Thoracic aorta (tissue), 2 donors: ENCODE results near the gene EIF3F. TPM values are rescaled to one million over a fixed set of nuclear protein-coding genes. Genes with fewer than 3 reads are reported as not detected.
A peak's percentile ranks its signal among the peaks of the same experiment; 100 is the strongest.
"Not testable (repeated sequence)": the region's sequence is repeated elsewhere in the genome, so short reads cannot be mapped to it uniquely, and the experiment has no call there.

Source experiments
- ATAC-seq: fragments of 150-250 bp; one replicate; pipeline ENCODE4 v1.8.0; 2017; ENCODE audit warnings: low read depth; ENCODE audit not compliant: insufficient number of reproducible peaks, low FRiP score
- DNase-seq: peaks from one replicate; pipeline ENCODE4 v3.0.0-alpha.2; 2020; ENCODE audit warnings: low spot score
- H3K27ac ChIP-seq, 2 donors: fragments of 200-600 bp; sonication (generic); 1 replicate in 1 of 2; 2 replicates in 1 of 2; pipeline ENCODE4 v1.5.1; 2016; ENCODE audit warnings: mild to moderate bottlenecking in 2 of 2, moderate library complexity in 2 of 2
- H3K27me3 ChIP-seq: fragments of 200-600 bp; sonication (generic); replicated peaks from 2 replicates; pipeline ENCODE4 v1.6.0; 2016; ENCODE audit warnings: mild to moderate bottlenecking; ENCODE audit not compliant: insufficient read depth
- H3K36me3 ChIP-seq: fragments of 200-600 bp; sonication (generic); one replicate; pipeline ENCODE4 v1.5.1; 2016
- H3K4me1 ChIP-seq, 2 donors: fragments of 200-600 bp; sonication (generic); 1 replicate in 1 of 2; 2 replicates in 1 of 2; pipeline versions ENCODE4 v1.5.1 to v1.6.0; 2016; ENCODE audit warnings: low read depth in 2 of 2, mild to moderate bottlenecking in 1 of 2; ENCODE audit not compliant: control insufficient read depth in 1 of 2
- H3K4me3 ChIP-seq: fragments of 200-600 bp; sonication (generic); 2 replicates; pipeline ENCODE4 v1.5.1; 2016; ENCODE audit warnings: mild to moderate bottlenecking
- H3K9me3 ChIP-seq: fragments of 200-600 bp; sonication (generic); 2 replicates; pipeline ENCODE4 v1.5.1; 2016
- total RNA-seq, 2 donors: library from RNA; depleted of rRNA; stranded (reverse); fragments of >200 nt; gene quantifications; one replicate each; pipeline versions ENCODE4 v1.1.0 to v1.2.3, GENCODE V29; 2016
- TF ChIP-seq, protein P1 (sequence below): fragments of 200-600 bp; sonication (generic); IDR thresholded peaks from one replicate; pipeline ENCODE4 v1.5.1; 2019; ENCODE audit warnings: antibody characterized with exemption

EIF3F gene
- total RNA-seq, 2 donors from 2014 or later, result 125 to 166 TPM

DNA sequence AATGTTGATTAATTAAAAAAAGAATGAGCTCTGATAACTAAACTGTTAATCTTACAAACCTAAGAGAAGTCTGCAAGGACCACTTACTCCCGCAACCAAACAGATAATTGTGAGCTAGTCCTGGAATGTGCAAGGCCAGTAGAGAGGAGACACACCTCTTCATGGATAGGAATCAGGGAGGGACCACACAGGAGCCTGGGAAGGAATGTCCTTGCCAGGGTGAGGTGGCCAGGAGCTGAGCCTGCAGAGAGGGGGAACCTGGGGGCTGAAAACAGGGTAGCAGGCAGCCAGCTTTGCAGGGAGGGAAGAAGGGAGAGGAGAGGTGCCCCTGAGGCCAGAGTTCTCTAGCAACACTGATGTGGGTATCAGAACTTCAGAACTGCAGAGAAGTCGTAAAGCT is 12.5 kb upstream of the EIF3F start:
- H3K9me3 ChIP-seq, result no peaks in the 10 kb centered on the region
- no peak overlapping the region for H3K27ac ChIP-seq
- no peaks in the 10 kb centered on the region for H3K36me3 ChIP-seq
- no peaks in the 10 kb centered on the region for H3K4me1 ChIP-seq
- no peak for DNase-seq
- H3K27me3 ChIP-seq, result no peaks in the 10 kb centered on the region
- TF ChIP-seq, protein P1, sequence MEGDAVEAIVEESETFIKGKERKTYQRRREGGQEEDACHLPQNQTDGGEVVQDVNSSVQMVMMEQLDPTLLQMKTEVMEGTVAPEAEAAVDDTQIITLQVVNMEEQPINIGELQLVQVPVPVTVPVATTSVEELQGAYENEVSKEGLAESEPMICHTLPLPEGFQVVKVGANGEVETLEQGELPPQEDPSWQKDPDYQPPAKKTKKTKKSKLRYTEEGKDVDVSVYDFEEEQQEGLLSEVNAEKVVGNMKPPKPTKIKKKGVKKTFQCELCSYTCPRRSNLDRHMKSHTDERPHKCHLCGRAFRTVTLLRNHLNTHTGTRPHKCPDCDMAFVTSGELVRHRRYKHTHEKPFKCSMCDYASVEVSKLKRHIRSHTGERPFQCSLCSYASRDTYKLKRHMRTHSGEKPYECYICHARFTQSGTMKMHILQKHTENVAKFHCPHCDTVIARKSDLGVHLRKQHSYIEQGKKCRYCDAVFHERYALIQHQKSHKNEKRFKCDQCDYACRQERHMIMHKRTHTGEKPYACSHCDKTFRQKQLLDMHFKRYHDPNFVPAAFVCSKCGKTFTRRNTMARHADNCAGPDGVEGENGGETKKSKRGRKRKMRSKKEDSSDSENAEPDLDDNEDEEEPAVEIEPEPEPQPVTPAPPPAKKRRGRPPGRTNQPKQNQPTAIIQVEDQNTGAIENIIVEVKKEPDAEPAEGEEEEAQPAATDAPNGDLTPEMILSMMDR, result no peak
- H3K4me3 ChIP-seq, result no peak overlapping the region
- ATAC-seq, result no peak

DNA sequence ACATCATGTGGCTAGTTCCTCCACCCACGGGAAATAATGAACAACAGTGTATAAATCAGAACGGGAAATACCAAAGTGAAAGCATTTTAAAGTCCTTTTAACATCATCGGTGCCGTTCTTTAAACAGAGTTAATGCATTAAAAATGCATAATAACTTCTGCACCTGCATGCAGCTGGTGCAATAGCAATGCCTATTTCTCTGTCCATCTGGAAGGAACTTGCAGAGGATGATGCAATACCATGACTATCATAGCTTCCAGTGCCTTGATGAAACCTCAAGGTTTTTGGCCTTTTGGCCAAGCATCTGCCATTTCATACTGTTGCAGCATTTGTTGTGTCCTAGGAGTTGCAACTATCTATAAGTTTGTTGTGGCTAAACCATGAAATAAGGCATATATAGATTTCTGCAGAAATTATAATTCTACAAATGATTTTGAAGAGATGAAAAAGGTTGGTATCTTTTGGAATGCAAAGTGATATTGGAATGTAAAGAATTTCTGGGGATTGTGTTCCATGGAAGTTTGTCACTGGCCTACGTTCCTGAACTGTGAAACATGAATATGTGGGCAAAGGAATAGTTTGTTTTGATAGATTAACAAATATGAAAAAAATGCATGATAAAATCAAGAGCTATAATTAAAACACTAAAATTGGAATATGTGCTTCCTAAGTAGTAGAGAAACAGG is 9.8 kb upstream of the EIF3F start:
- Histone ChIP-seq H3K27ac (peak overlapping the region in 1 of 2 donors; percentile 47), H3K4me3 (no peak overlapping the region), H3K36me3 (no peaks in the 10 kb centered on the region), H3K4me1 (no peaks in the 10 kb centered on the region), H3K9me3 (no peaks in the 10 kb centered on the region), H3K27me3 (no peaks in the 10 kb centered on the region)
- TF ChIP-seq, protein P1, result no peak
- no peak for ATAC-seq
- DNase-seq, result no peak

DNA sequence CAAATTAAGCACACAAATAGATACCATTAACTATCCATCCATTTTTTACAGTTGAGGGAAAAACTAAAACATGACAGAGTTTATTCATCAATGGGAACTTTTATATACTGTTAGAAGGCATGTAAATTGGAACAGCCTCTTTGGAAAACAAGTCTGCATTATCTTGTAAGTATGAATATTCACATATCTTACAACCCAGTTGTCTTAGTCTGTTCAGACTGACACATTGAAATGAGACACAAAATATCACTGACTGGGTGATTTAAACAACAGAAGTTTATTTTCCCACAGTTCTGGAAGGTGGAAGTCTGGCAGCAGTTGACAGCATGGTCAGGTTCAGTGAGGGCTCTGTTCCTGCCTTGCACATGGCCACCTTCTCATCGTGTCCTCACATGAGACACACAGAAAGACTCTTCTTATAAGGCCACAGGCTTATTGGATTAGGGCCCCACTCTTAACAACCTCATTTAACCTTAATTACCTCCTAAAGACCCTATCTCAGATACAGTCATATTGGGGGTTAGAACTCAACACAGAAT is 5.4 kb upstream of the EIF3F start:
- H3K36me3 ChIP-seq, result no peaks in the 10 kb centered on the region
- TF ChIP-seq, protein P1, result no peak
- ATAC-seq (no peak), DNase-seq (no peak)
- H3K27me3 ChIP-seq, result no peaks in the 10 kb centered on the region
- H3K27ac ChIP-seq, result no peak overlapping the region
- H3K9me3 ChIP-seq, result no peaks in the 10 kb centered on the region
- no peak overlapping the region for H3K4me3 ChIP-seq
- H3K4me1 ChIP-seq, result peaks cover 7 to 10% of the 10 kb centered on the region in 2 donors

DNA sequence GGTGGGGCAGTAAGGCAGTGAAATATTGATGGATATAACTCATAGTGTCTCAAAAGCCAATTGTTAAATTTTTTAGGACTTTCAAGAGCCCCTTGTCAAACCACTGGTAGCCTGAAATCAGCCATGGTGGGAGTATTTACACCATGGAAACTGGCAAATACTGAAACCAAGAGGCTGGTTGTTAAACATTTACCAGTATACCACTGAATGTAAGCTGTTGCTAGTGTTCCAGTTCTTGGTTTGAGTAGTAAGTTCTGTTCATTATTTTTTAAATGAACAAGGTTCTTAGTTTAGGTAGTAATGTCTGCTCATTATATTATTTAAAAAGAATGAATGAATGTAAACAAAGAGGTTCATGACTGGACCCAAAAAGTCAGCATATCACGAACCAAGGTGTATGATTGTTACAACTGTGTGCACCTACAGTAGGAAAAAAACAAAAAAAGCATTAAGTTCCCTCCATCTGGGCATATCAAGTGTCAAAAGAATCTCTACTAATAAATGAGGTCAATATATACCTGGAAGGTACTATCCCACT is 4.5 kb upstream of the EIF3F start:
- H3K4me3 ChIP-seq, result no peak overlapping the region
- no peaks in the 10 kb centered on the region for H3K36me3 ChIP-seq
- no peaks in the 10 kb centered on the region for H3K9me3 ChIP-seq
- TF ChIP-seq, protein P1, result no peak
- no peaks in the 10 kb centered on the region for H3K27me3 ChIP-seq
- ATAC-seq, result no peak
- no peak overlapping the region for H3K27ac ChIP-seq
- peaks cover 7 to 11% of the 10 kb centered on the region in 2 donors for H3K4me1 ChIP-seq
- no peak for DNase-seq

DNA sequence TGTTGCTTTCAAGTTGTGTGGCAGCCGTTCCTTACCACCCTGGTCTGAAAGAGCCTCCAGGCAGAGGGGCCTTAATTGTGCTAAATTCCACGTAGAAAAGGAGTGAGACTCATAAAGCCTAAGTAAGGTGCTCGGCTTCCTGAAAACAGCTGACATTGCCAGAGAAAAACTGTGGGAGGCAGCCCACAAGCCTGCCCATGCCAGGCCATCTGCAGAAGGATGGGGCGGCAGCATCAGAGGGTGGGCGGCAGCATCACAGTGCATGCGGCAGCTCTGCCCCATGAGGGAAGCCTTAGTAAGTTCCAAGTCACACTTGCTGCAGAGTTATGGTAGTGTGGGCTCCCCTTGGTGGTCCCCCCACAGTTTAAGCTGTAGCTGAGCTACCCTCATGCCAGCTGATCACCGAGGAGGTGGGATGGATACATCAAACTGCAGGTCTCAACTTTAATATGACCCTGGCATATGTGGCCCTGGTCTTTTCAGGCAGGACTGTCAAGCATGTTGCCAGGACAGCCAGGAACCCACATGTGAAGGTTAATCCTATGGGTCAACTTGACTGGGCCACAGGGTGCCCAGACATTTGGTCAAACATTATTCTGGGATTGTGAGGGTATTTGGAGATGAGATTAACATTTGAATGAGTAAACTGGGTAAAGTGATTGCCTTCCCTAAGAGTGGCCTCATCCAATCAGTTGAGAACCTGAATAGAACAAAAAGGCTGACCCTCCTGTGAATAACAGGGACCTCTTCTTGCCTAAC is 3.1 kb upstream of the EIF3F start:
- no peaks in the 10 kb centered on the region for H3K9me3 ChIP-seq
- H3K36me3 ChIP-seq, result no peaks in the 10 kb centered on the region
- no peak overlapping the region for H3K4me3 ChIP-seq
- DNase-seq, result no peak
- no peak overlapping the region for H3K27ac ChIP-seq
- no peaks in the 10 kb centered on the region for H3K27me3 ChIP-seq
- TF ChIP-seq, protein P1, result no peak
- peaks cover 20 to 25% of the 10 kb centered on the region in 2 donors for H3K4me1 ChIP-seq
- ATAC-seq, result no peak

DNA sequence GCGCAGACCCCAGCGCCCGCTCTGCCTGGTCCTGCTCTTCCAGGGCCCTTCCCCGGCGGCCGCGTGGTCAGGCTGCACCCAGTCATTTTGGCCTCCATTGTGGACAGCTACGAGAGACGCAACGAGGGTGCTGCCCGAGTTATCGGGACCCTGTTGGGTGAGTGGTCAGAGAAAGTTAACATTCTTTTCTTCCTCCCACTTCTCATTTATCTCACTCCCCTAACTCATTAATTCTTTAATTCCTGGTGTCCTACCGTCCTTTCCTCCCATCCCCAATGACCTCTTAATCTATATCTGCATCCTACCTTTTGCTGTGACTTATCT is 385 bp downstream of the EIF3F start:
- ATAC-seq, H3K9me3 ChIP-seq, H3K27me3 ChIP-seq, DNase-seq: not testable (repeated sequence)
- Histone ChIP-seq H3K4me1 (peaks cover 28 to 37% of the 10 kb centered on the region in 2 donors), H3K4me3 (peak overlapping the region; percentile 83), H3K27ac (peak overlapping the region; percentile 47 to 54), H3K36me3 (peaks cover 13% of the 10 kb centered on the region)
